GM12878 (cell line): ENCODE measurements around the gene CFAP58. TPM values are rescaled to one million over a fixed set of nuclear protein-coding genes. Genes with fewer than 3 reads are reported as not detected.

Experiments used
- BCLAF1 ChIP-seq: fragments of 450-650 bp; IDR thresholded peaks from 2 replicates; pipeline ENCODE4 v1.6.1; 2017; ENCODE audit warnings: antibody characterized with exemption, mild to moderate bottlenecking, moderate library complexity
- CBX3 ChIP-seq: fragments of 200-600 bp; sonication (generic); IDR thresholded peaks from 2 replicates; pipeline ENCODE4 v1.6.1; 2016; ENCODE audit warnings: low read depth, borderline replicate concordance
- FOXM1 ChIP-seq: IDR thresholded peaks from 2 replicates; pipeline ENCODE4 v1.6.1; 2012; ENCODE audit warnings: low read depth, mild to moderate bottlenecking, inconsistent platforms, low read length, moderate library complexity
- IKZF2 ChIP-seq, 2 experiments: fragments of 450-650 bp; IDR thresholded peaks; 2 replicates each; pipeline ENCODE4 v1.6.1; 2017; ENCODE audit warnings: mild to moderate bottlenecking in 2 of 2, moderate library complexity in 2 of 2
- MEF2A ChIP-seq: IDR thresholded peaks from 2 replicates; pipeline ENCODE4 v1.6.1; 2011; ENCODE audit warnings: low read depth, mild to moderate bottlenecking, low read length, moderate library complexity; ENCODE audit not compliant: insufficient read depth
- MEF2B ChIP-seq: fragments of 450-650 bp; IDR thresholded peaks from 2 replicates; pipeline ENCODE4 v1.6.1; 2018; ENCODE audit warnings: mild to moderate bottlenecking, moderate library complexity; ENCODE audit not compliant: partially characterized antibody, poor library complexity, severe bottlenecking
- NFXL1 ChIP-seq: fragments of 450-650 bp; IDR thresholded peaks from 2 replicates; pipeline ENCODE4 v1.6.1; 2017; ENCODE audit warnings: antibody characterized with exemption, mild to moderate bottlenecking, borderline replicate concordance
- NFYA ChIP-seq: IDR thresholded peaks from 2 replicates; pipeline ENCODE4 v1.6.1; 2011; ENCODE audit warnings: low read depth, mild to moderate bottlenecking, low read length, improper control_type of control experiment, borderline replicate concordance
- NFYB ChIP-seq: IDR thresholded peaks from 2 replicates; pipeline ENCODE4 v1.6.1; 2011; ENCODE audit warnings: low read depth, mild to moderate bottlenecking, low read length, improper control_type of control experiment, moderate library complexity; ENCODE audit not compliant: insufficient read depth
- PAX5 ChIP-seq: IDR thresholded peaks from 2 replicates; pipeline ENCODE4 v1.6.1; 2011; ENCODE audit warnings: low read depth, low read length, borderline replicate concordance
- PML ChIP-seq: IDR thresholded peaks from 2 replicates; pipeline ENCODE4 v1.6.1; 2012; ENCODE audit warnings: low read length, inconsistent platforms
- RBBP5 ChIP-seq: fragments of 200-600 bp; sonication (generic); conservative IDR thresholded peaks from 2 replicates; pipeline ENCODE4 v1.6.1; 2016
- RFX5 ChIP-seq: IDR thresholded peaks from 2 replicates; pipeline ENCODE4 v1.6.1; 2011; ENCODE audit warnings: low read depth, low read length, improper control_type of control experiment
- RUNX3 ChIP-seq: IDR thresholded peaks from 2 replicates; pipeline ENCODE4 v1.6.1; 2012; ENCODE audit warnings: low read length, inconsistent platforms
- SREBF1 ChIP-seq: IDR thresholded peaks from 2 replicates; pipeline ENCODE4 v1.6.1; 2012; ENCODE audit warnings: mild to moderate bottlenecking, low read length
- TARDBP ChIP-seq: IDR thresholded peaks from 2 replicates; pipeline ENCODE4 v1.6.1; 2016; ENCODE audit warnings: borderline replicate concordance
- USF1 ChIP-seq: IDR thresholded peaks from 2 replicates; pipeline ENCODE4 v1.6.1; 2011; ENCODE audit warnings: borderline replicate concordance, low read depth, mild to moderate bottlenecking, moderate library complexity, mixed read lengths, low read length; ENCODE audit not compliant: insufficient read depth; ENCODE audit errors: extremely low read length
- YBX1 ChIP-seq: fragments of 450-650 bp; IDR thresholded peaks from 2 replicates; pipeline ENCODE4 v1.6.1; 2016; ENCODE audit warnings: antibody characterized with exemption
- ZZZ3 ChIP-seq: IDR thresholded peaks from 2 replicates; pipeline ENCODE4 v1.6.1; 2011; ENCODE audit warnings: low read depth; ENCODE audit not compliant: control insufficient read depth, insufficient read length
- polyA plus RNA-seq, 11 experiments: library from polyadenylated mRNA; depleted of rRNA in 4 of 11; unstranded in 6 of 11; stranded (reverse) in 5 of 11; fragments of >200 nt; fragmentation: Nextera tagmentation in 4 of 11; fragmentation: Illumina TruSeq in 1 of 11; extraction: Ambion mirVana in 4 of 11; extraction: Trizol in 1 of 11; gene quantifications; 1 replicate in 1 of 11; 2 replicates in 10 of 11; pipeline versions ENCODE4 v1.2.1 to v1.2.3, GENCODE V29; 2011 to 2016; ENCODE audit warnings: inconsistent platforms in 2 of 11, missing spikeins in 2 of 11, low read depth in 1 of 11
- total RNA-seq, 4 experiments: library from RNA; depleted of rRNA in 3 of 4; stranded (reverse); fragments of >200 nt in 3 of 4; fragmentation: Illumina TruSeq in 1 of 4; extraction: Trizol in 1 of 4; gene quantifications; 2 replicates each; pipeline versions ENCODE4 v1.2.1 to v1.2.3, GENCODE V29; 2013 to 2021
- TF ChIP-seq, protein P1 (sequence below): fragments of 450-650 bp; IDR thresholded peaks from 2 replicates; pipeline ENCODE4 v1.6.1; 2017; ENCODE audit warnings: mild to moderate bottlenecking, low read depth, inconsistent platforms; ENCODE audit not compliant: poor library complexity, severe bottlenecking
- TF ChIP-seq, protein P2 (sequence below): IDR thresholded peaks from 2 replicates; pipeline ENCODE4 v1.6.1; 2012; ENCODE audit warnings: low read depth, low read length, improper control_type of control experiment

The CFAP58 gene
- total and polyA plus RNA-seq, 10 of the 15 experiments (the other 5 are each of a cell fraction or from before 2014, with no cell fraction given), result 0.03 to 0.35 (median 0.21) TPM

DNA sequence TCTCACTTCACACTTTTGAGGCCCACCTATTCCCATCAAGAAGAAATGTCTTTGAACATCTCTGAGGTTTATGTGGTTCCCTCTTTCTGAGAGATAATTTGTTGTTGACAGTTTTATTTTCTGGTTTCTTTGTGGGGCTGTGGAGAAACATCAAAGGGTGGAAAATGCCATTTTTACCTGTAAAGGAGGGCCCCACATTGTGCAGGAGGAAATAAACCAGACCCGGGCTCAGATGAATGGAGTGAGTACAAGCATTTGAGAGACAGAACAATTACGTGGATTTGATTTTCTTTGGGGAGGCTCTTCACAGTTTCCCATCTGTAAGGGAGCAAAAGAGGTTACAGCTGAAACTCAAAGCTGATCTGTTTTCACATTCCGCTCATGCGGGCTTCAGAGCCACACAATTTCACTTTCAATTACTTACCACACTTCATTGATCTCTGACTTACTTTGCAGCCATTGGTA, 45.2 kb upstream of the CFAP58 start (continued):
- TF ChIP-seq, protein P1, sequence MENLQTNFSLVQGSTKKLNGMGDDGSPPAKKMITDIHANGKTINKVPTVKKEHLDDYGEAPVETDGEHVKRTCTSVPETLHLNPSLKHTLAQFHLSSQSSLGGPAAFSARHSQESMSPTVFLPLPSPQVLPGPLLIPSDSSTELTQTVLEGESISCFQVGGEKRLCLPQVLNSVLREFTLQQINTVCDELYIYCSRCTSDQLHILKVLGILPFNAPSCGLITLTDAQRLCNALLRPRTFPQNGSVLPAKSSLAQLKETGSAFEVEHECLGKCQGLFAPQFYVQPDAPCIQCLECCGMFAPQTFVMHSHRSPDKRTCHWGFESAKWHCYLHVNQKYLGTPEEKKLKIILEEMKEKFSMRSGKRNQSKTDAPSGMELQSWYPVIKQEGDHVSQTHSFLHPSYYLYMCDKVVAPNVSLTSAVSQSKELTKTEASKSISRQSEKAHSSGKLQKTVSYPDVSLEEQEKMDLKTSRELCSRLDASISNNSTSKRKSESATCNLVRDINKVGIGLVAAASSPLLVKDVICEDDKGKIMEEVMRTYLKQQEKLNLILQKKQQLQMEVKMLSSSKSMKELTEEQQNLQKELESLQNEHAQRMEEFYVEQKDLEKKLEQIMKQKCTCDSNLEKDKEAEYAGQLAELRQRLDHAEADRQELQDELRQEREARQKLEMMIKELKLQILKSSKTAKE, result peak; percentile 29
- TF ChIP-seq YBX1 (no peak), CBX3 (no peak), MEF2A (no peak), IKZF2 (IDR thresholded peaks at IDR 0.05) (peak; percentile 80 to 83), MEF2B (peak; percentile 21), RBBP5 (no peak), FOXM1 (0 out of 2 replicates have a peak, but pooled peaks have one; percentile 28), USF1 (no peak), RFX5 (no peak), PAX5 (no peak), ZZZ3 (no peak), SREBF1 (no peak), RUNX3 (peak; percentile 86), NFYB (no peak), NFXL1 (no peak), PML (no peak; the same call in 1 of the 2 replicates), NFYA (no peak), BCLAF1 (no peak), TARDBP (no peak)
- TF ChIP-seq, protein P2, sequence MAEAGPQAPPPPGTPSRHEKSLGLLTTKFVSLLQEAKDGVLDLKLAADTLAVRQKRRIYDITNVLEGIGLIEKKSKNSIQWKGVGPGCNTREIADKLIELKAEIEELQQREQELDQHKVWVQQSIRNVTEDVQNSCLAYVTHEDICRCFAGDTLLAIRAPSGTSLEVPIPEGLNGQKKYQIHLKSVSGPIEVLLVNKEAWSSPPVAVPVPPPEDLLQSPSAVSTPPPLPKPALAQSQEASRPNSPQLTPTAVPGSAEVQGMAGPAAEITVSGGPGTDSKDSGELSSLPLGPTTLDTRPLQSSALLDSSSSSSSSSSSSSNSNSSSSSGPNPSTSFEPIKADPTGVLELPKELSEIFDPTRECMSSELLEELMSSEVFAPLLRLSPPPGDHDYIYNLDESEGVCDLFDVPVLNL, result no peak
